HL-60 (cell line): Measurements from ENCODE around the gene TAL1.

ENCODE experiments used
- CTCF ChIP-seq: IDR thresholded peaks from one replicate; pipeline ENCODE4 v1.5.1; 2011; ENCODE audit warnings: low read length, control low read depth, inconsistent platforms; ENCODE audit not compliant: insufficient read depth
- GABPA ChIP-seq: IDR thresholded peaks from 2 replicates; pipeline ENCODE4 v1.6.1; 2012; ENCODE audit warnings: low read depth
- POLR2AphosphoS5 ChIP-seq: IDR thresholded peaks from 2 replicates; pipeline ENCODE4 v1.6.1; 2012; ENCODE audit warnings: low read depth
- REST ChIP-seq: IDR thresholded peaks from 2 replicates; pipeline ENCODE4 v1.6.1; 2012; ENCODE audit warnings: low read depth; ENCODE audit not compliant: insufficient replicate concordance
- SPI1 ChIP-seq: IDR thresholded peaks from 2 replicates; pipeline ENCODE4 v1.6.1; 2012; ENCODE audit warnings: low read depth, mild to moderate bottlenecking, borderline replicate concordance

- TF ChIP-seq CTCF (no peak), POLR2AphosphoS5 (no peak), GABPA (no peak), REST (no peak), SPI1 (no peak)
Measured at GRCh38 chr1:47196622-47197021, 35.4 kb downstream of the TAL1 start.
